ENCODE results near the gene NFATC4. TPM values are rescaled to one million over a fixed set of nuclear protein-coding genes. Genes with fewer than 3 reads are reported as not detected.

The NFATC4 gene
- total and polyA plus RNA-seq, 2 of the 4 experiments (the other 2 are of a cell fraction), result 15.6 to 35.8 TPM

DNA sequence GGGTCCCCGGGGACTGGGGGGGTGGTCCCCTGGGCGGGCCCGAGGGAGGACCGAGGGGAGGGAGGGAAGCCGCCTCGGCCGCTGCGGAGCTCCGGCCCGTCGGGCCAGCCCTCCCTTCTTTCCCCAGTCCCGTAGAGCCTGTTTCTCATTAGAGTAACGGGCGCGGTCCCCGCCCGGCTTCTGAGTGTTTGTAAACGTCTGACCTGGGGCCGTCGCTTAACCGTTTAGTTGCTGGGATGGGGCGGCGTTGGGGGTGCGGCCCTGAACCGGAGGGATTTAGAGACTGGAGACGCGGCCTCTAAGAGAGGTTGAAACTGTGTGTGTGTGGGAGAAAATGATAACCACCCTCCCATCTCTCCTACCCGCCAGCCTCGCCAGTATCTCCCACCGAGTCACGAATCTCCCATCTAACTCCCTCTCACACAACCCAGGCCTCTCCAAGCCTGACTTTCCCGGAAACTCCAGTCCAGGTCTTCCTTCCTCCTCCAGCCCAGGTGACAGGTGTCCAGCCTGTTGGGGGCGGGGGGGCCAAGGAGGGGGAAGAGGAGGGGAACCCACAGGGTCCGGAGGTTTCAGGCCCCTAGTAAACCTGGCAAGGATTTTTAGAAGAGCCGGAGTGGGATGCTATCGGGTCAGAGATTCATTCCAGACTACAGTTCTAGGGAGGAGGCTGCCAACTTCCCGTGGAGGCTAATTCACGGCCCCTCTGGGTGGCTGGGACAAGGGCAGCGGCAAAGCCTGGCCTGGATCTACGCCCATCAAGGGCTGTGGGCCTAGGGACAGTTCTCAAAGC lies 1.1 kb upstream of the NFATC4 start:
- H2BK120ac ChIP-seq (ENCODE audit: low read depth, low read length), result peak overlapping the region; percentile 93
- peak overlapping the region; percentile 77 for H3K9ac ChIP-seq (ENCODE audit: low read depth, low read length)
- peak overlapping the region; percentile 95 for H2BK5ac ChIP-seq (ENCODE audit: low read depth, low read length, poor library complexity, severe bottlenecking)
- H3K9me1 ChIP-seq (ENCODE audit: insufficient read depth, low read length), result peaks cover 6% of the 10 kb centered on the region; the same call in 1 of the 2 replicates
- no peaks in the 10 kb centered on the region for H3K27me3 ChIP-seq (ENCODE audit: control insufficient read depth, insufficient read depth, low read length)
- H3K18ac ChIP-seq (ENCODE audit: low read depth, low read length), result peak overlapping the region; percentile 84
- H2BK15ac ChIP-seq (ENCODE audit: low read depth, low read length), result peak overlapping the region; percentile 94; the same call in 2 of the 3 replicates
- H3K9me3 ChIP-seq (ENCODE audit: control insufficient read depth, insufficient read depth, low read length), result no peaks in the 10 kb centered on the region
- TF ChIP-seq POLR2A (IDR thresholded peaks at IDR 0.05; ENCODE audit: low read depth, low read length) (no peak), MAZ (IDR thresholded peaks at IDR 0.05; ENCODE audit: borderline replicate concordance, low read depth, low read length) (peak; percentile 93)
- peak overlapping the region; percentile 93 for H4K5ac ChIP-seq (ENCODE audit: low read depth, low read length)
- H2AK9ac ChIP-seq (replicated peaks; ENCODE audit: low read depth, low read length, poor library complexity), result peak overlapping the region; percentile 92
- peak overlapping the region; percentile 98 for H4K91ac ChIP-seq (ENCODE audit: insufficient read depth, low read depth, low read length)
- dilution Hi-C loops (cut with HindIII; ENCODE audit: low sequenced_read_pairs, unreplicated experiment) (no loop called here), intact Hi-C loops (cut with micrococcal nuclease) (loop anchor here (2.0 kb wide), 1 partner anchor 32 kb away; the partner anchor contains the start of gene NYNRIN), in situ Hi-C loops (cut with MboI; ENCODE audit: low sequenced_read_pairs) (loop anchor here (10.0 kb wide), 1 partner anchor 68 kb away; no protein-coding TSS in a partner anchor)
- peak overlapping the region; percentile 83 for H2AFZ ChIP-seq (replicated peaks; ENCODE audit: low read length, poor library complexity)
- peak overlapping the region; percentile 88 for H2BK20ac ChIP-seq (ENCODE audit: low read depth, low read length)
- H2AK5ac ChIP-seq (ENCODE audit: low read depth, low read length), result peak overlapping the region; percentile 88
- H4K20me1 ChIP-seq (ENCODE audit: insufficient read depth, low read length), result peaks cover 4% of the 10 kb centered on the region
- peaks cover 11% of the 10 kb centered on the region for H3K4me1 ChIP-seq (ENCODE audit: control insufficient read depth, insufficient read depth, low read length)
- peak overlapping the region; percentile 95 for H3K14ac ChIP-seq (replicated peaks; ENCODE audit: low read depth, low read length)
- CTCF ChIA-PET, result interaction anchor here (0.6 to 2.3 kb wide), 7 partner anchors 33 to 70 kb away, joined by 3 to 30 read pairs (median 5); partner anchors contain the start of genes CBLN3 and KHNYN
- no TSS peak for BruUV-seq (replicated peaks)
- H3K4me2 ChIP-seq (ENCODE audit: low read depth, low read length), result peak overlapping the region; percentile 80
- peaks cover 3 to 28% of the 10 kb centered on the region in 2 experiments; a peak in 3 of 4 replicates for H3K79me1 ChIP-seq (ENCODE audit: low read depth in 1 of 2, low read length in 2 of 2)
- H3K56ac ChIP-seq (ENCODE audit: extremely low read depth, insufficient read depth, low read length), result peak overlapping the region; percentile 90
- peak overlapping the region; percentile 98 for H3K23ac ChIP-seq (ENCODE audit: low read depth, low read length)
- H3K36me3 ChIP-seq (ENCODE audit: control insufficient read depth, insufficient read depth, low read length), result peaks cover 13% of the 10 kb centered on the region; the same call in 1 of the 2 replicates
- H3K4me3 ChIP-seq (ENCODE audit: insufficient read depth, low read depth, low read length), result peak overlapping the region; percentile 30
- ATAC-seq (ENCODE audit: low read depth), result peak; percentile 68
- POLR2A ChIA-PET (ENCODE audit: unreplicated experiment), result interaction anchor here (0.8 to 1.6 kb wide), 4 partner anchors 51 to 75 kb away, joined by 3 to 7 read pairs (median 4); partner anchors contain the start of gene KHNYN
- peak overlapping the region; percentile 97 for H3K4ac ChIP-seq (ENCODE audit: low read depth, low read length)
- H4K8ac ChIP-seq (ENCODE audit: low read depth in 2 of 2, low read length in 2 of 2), result peak overlapping the region; percentile 96 to 98
- DNase-seq, result peak; percentile 89
- 3% methylated on average over 6 of the region's 40 CpGs; no CpG with 5 or more reads in 1 of the 2 experiments for WGBS, 2 experiments (ENCODE audit: extremely low coverage in 2 of 2, insufficient read length in 1 of 2)
- peak overlapping the region; percentile 98 for H3K27ac ChIP-seq (ENCODE audit: insufficient read depth, low read length)

All from IMR-90 (cell line).